Aorta (tissue), 5 donors: ENCODE measurements around the gene TPP2. TPM values are rescaled to one million over a fixed set of nuclear protein-coding genes. Genes with fewer than 3 reads are reported as not detected.
A peak's percentile ranks its signal among the peaks of the same experiment; 100 is the strongest.

ENCODE experiments used
- ATAC-seq: fragments of 200-7000 bp; cut with Tn5 transposase; one replicate; pipeline ENCODE4 v1.9.1; 2022; ENCODE audit warnings: moderate library complexity; ENCODE audit not compliant: low FRiP score
- DNase-seq, 2 donors: peaks; one replicate each; pipeline ENCODE4 v3.0.0-alpha.2; 2020
- H3K27ac ChIP-seq, 2 donors: one replicate each; pipeline ENCODE4 v1.5.1; 2013; ENCODE audit warnings: low read length in 2 of 2, mild to moderate bottlenecking in 2 of 2, moderate library complexity in 2 of 2, control low read depth in 1 of 2, inconsistent platforms in 1 of 2, low read depth in 1 of 2
- H3K27me3 ChIP-seq, 2 donors: one replicate each; pipeline ENCODE4 v1.6.1; 2013; ENCODE audit warnings: control low read depth in 1 of 2, low read length in 1 of 2, mild to moderate bottlenecking in 1 of 2, moderate library complexity in 1 of 2; ENCODE audit not compliant: insufficient read depth in 2 of 2, control insufficient read depth in 1 of 2
- H3K36me3 ChIP-seq, 2 donors: one replicate each; pipeline ENCODE4 v1.6.1; 2013; ENCODE audit warnings: control low read depth in 1 of 2, low read length in 1 of 2, mild to moderate bottlenecking in 1 of 2; ENCODE audit not compliant: insufficient read depth in 2 of 2, control insufficient read depth in 1 of 2
- H3K4me1 ChIP-seq, 2 donors: one replicate each; pipeline ENCODE4 v1.6.1; 2013; ENCODE audit warnings: low read length in 2 of 2, control low read depth in 1 of 2, mild to moderate bottlenecking in 1 of 2, moderate library complexity in 1 of 2; ENCODE audit not compliant: insufficient read depth in 2 of 2, control insufficient read depth in 1 of 2
- H3K4me3 ChIP-seq, 2 donors: one replicate each; pipeline ENCODE4 v1.5.1; 2013; ENCODE audit warnings: low read length in 2 of 2, control low read depth in 1 of 2, mild to moderate bottlenecking in 1 of 2
- H3K9me3 ChIP-seq: one replicate; pipeline ENCODE4 v1.6.1; 2013; ENCODE audit warnings: mild to moderate bottlenecking, low read length; ENCODE audit not compliant: control insufficient read depth
- WGBS, 2 donors: extraction: QIAGEN DNeasy Blood & Tissue Kit; methylation state at CpG; one replicate each; pipeline ENCODE4 v1.1.7; 2013; 5-methylcytosine and 5-hydroxymethylcytosine counted together
- intact Hi-C, 2 donors: fragments of 100-400 bp; cut with DNase I; formaldehyde crosslinking; loops; one replicate each; pipeline versions ENCODE4 v1.14.2 to v1.15.0; 2022
- polyA plus RNA-seq, 2 donors: library from polyadenylated mRNA; stranded (reverse); fragments of 200-250 nt; gene quantifications; one replicate each; pipeline ENCODE4 v1.2.3, GENCODE V29; 2013
- total RNA-seq, 2 donors: library from RNA; stranded (reverse); fragmentation: NEBNext Ultra II Directional; extraction: Animal tissue kit (Norgen Biotek cat#: 25700); gene quantifications; one replicate each; pipeline ENCODE4 v1.2.1, GENCODE V29; 2021
- donor health status: healthy with polysubstance abuse.
- donor health status: Bipolar disorder and iron deficiency.
- donor health status: DM: no; HTN: no; CAD: no.
- donor health status: DM: no; HTN: no; CAD: no.
- donor health status: DM: yes; HTN: yes; CAD: no.

Gene TPP2
- total and polyA plus RNA-seq, 4 donors = 14.1 to 44.9 (median 26.2) TPM

GRCh38 chr13:102697264-102697663 is 100.5 kb downstream of the TPP2 start:
- intact Hi-C loops = no loop called here
- Histone ChIP-seq H3K27me3 (peaks cover 0 to 1% of the 10 kb centered on the region in 2 donors), H3K27ac (no peak overlapping the region), H3K9me3 (peaks cover 8% of the 10 kb centered on the region), H3K36me3 (no peaks in the 10 kb centered on the region), H3K4me3 (no peak overlapping the region), H3K4me1 (no peaks in the 10 kb centered on the region)
- no peak for ATAC-seq
- no peak for DNase-seq
- 84 to 93% methylated on average over 6 of the region's 6 CpGs for WGBS, 2 donors

DNA sequence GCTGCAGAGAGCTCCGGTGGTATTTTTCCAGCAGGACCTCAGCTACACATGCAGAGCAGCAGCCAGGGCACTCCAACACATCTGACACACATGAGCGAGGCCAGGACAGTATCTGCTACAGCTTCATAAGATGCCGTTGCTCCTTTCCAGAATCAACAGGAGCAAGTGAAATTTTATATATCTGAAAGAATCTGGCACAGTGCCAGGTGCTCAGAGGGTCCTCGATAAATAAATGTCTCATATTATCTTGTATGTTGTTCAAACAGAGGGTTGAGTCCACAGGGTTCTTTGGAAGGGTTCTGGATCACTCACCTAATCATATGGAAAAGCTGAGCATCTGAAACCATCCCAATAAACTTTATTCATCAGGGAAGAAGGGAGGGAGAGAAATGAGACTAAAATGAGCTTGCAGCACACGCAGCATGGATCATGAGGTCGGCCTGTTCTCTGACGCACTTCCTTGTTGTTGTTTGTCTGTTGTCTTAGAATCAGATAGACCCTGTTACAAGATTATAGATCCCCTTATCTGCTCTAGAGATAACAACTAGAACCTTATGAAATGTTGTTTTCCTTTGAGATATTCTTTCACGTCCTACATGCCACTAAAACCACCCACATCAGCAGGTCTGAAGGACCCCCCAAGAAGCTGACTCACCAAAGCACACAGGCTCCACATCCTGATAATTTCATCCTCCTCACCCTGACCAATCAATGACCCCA is 101.3 kb downstream of the TPP2 start:
- no peak for ATAC-seq
- H3K27ac ChIP-seq = no peak overlapping the region
- H3K27me3 ChIP-seq = peaks cover 0 to 1% of the 10 kb centered on the region in 2 donors
- WGBS, 2 donors = 83 to 84% methylated on average over 8 of the region's 8 CpGs
- H3K36me3 ChIP-seq = no peaks in the 10 kb centered on the region
- no peaks in the 10 kb centered on the region for H3K4me1 ChIP-seq
- no peak for DNase-seq
- intact Hi-C loops = no loop called here
- H3K9me3 ChIP-seq = peaks cover 7% of the 10 kb centered on the region
- no peak overlapping the region for H3K4me3 ChIP-seq

- peaks cover 7% of the 10 kb centered on the region for H3K9me3 ChIP-seq
- WGBS, 2 donors = 93 to 97% methylated on average over 2 of the region's 2 CpGs
- no peaks in the 10 kb centered on the region for H3K4me1 ChIP-seq
- H3K4me3 ChIP-seq = no peak overlapping the region
- ATAC-seq = no peak
- intact Hi-C loops = no loop called here
- H3K27me3 ChIP-seq = peaks cover 0 to 1% of the 10 kb centered on the region in 2 donors
- no peak overlapping the region for H3K27ac ChIP-seq
- no peak for DNase-seq
- no peaks in the 10 kb centered on the region for H3K36me3 ChIP-seq
Observed at GRCh38 chr13:102698649-102698980, 101.8 kb downstream of the TPP2 start.

DNA sequence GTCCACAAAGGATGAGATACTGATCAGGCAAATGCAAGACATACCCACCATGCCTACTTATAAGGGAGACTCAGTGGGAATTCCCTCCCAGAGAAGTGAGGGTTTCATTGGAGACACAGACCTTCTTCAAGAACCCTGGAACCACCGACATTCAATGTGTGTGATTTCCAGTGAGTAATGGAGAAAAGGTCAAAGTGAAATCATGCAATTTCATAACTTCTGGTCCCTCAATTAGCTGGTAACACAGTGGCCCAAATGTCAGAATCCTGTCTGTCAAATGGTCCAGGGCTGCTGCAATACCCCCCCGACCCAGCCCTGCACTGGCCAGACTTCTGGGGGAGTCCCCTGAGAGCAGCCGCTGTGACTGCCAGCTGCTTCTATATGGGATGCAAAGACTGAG is 102.7 kb downstream of the TPP2 start:
- Histone ChIP-seq H3K27ac (no peak overlapping the region), H3K4me1 (no peaks in the 10 kb centered on the region), H3K4me3 (no peak overlapping the region), H3K9me3 (peaks cover 7% of the 10 kb centered on the region), H3K36me3 (no peaks in the 10 kb centered on the region), H3K27me3 (peaks cover 0 to 1% of the 10 kb centered on the region in 2 donors)
- 62 to 78% methylated on average over 3 of the region's 3 CpGs for WGBS, 2 donors
- intact Hi-C loops = no loop called here
- DNase-seq = no peak
- ATAC-seq = no peak

- ATAC-seq = peak; percentile 50
- no peak overlapping the region for H3K27ac ChIP-seq
- intact Hi-C loops = no loop called here
- DNase-seq = no peak
- no peaks in the 10 kb centered on the region for H3K4me1 ChIP-seq
- H3K4me3 ChIP-seq = no peak overlapping the region
- H3K27me3 ChIP-seq = peaks cover 0 to 1% of the 10 kb centered on the region in 2 donors
- WGBS, 2 donors = 27 to 40% methylated on average over 14 of the region's 14 CpGs
- no peaks in the 10 kb centered on the region for H3K36me3 ChIP-seq
- H3K9me3 ChIP-seq = peaks cover 7% of the 10 kb centered on the region
Observed at GRCh38 chr13:102700088-102701031, 103.6 kb downstream of the TPP2 start.

DNA sequence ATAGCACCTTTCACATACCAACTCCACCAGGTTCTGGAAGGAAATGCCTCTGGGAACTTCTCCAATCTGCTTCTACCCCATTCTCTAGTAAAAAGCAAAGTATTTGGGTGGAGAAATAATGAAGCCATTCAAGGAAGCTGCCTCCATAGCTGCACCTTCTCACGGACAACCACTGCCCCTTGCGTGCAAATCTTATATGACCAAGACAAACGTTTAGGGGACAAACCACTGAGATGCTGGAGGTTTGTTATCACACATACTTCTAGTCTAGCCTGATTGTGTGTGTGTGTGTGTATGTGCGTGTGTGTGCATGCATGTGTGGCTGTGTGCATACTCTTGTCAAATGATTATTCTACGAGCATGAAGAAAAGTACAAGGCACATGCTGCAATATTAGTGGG is 104.5 kb downstream of the TPP2 start:
- WGBS, 2 donors = 88 to 89% methylated on average over 5 of the region's 5 CpGs
- no peak overlapping the region for H3K4me3 ChIP-seq
- H3K9me3 ChIP-seq = peaks cover 7% of the 10 kb centered on the region
- H3K27ac ChIP-seq = no peak overlapping the region
- no peaks in the 10 kb centered on the region for H3K36me3 ChIP-seq
- no peaks in the 10 kb centered on the region for H3K4me1 ChIP-seq
- DNase-seq (no peak), ATAC-seq (no peak)
- intact Hi-C loops = no loop called here
- peaks cover 0 to 1% of the 10 kb centered on the region in 2 donors for H3K27me3 ChIP-seq

- no peak for DNase-seq
- 57 to 59% methylated on average over 8 of the region's 8 CpGs for WGBS, 2 donors
- H3K27me3 ChIP-seq = peaks cover 0 to 1% of the 10 kb centered on the region in 2 donors
Observed at GRCh38 chr13:102702965-102703725, 106.4 kb downstream of the TPP2 start.

DNA sequence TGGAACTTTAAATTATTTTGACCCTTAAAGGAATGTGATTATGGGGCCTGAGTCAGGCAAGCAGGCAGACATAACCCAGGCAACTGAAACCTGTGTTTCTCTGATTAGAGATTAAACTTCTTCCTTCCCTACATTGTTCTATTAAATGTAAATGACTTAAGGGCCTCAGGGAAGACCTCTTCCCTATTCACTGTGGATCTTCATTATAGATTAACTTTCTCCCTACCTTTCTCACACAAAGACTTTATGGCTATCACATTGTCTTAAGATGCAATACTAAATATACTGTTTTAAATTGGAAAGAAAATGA is 106.9 kb downstream of the TPP2 start:
- Histone ChIP-seq H3K9me3 (peaks cover 3% of the 10 kb centered on the region), H3K36me3 (no peaks in the 10 kb centered on the region), H3K4me1 (peaks cover 0 to 1% of the 10 kb centered on the region in 2 donors), H3K4me3 (no peak overlapping the region), H3K27me3 (no peaks in the 10 kb centered on the region), H3K27ac (no peak overlapping the region)
- intact Hi-C loops = no loop called here
- no peak for DNase-seq
- ATAC-seq = no peak

More at GRCh38 chr13:102702965-102703725, 106.4 kb downstream of the TPP2 start:
- Histone ChIP-seq H3K36me3 (no peaks in the 10 kb centered on the region), H3K4me3 (no peak overlapping the region), H3K27ac (no peak overlapping the region), H3K4me1 (peaks cover 0 to 1% of the 10 kb centered on the region in 2 donors), H3K9me3 (peaks cover 3% of the 10 kb centered on the region)
- intact Hi-C loops = no loop called here
- ATAC-seq = no peak
